RCC 7860 (cell line): Measurements from ENCODE around the gene DRICH1.
"Not testable (repeated sequence)": the region's sequence is repeated elsewhere in the genome, so short reads cannot be mapped to it uniquely, and the experiment has no call there.

Experiments
- DNase-seq: peaks from one replicate; pipeline ENCODE4 v3.0.0-alpha.2; 2015; ENCODE audit warnings: low spot score
- FAIRE-seq: peaks from 2 replicates; lab custom pipeline; 2012; peaks lifted over from hg19 to GRCh38; lab: Jason Lieb, UNC

DRICH1 gene

GRCh38 chr22:23570681-23571080 is 61.4 kb downstream of the DRICH1 start:
- no peak for FAIRE-seq
- DNase-seq, result no peak

GRCh38 chr22:23569716-23570115 is 62.4 kb downstream of the DRICH1 start:
- DNase-seq (no peak), FAIRE-seq (no peak)

GRCh38 chr22:23569291-23569690 is 62.8 kb downstream of the DRICH1 start:
- FAIRE-seq (no peak), DNase-seq (no peak)

GRCh38 chr22:23566705-23567475 is 65.2 kb downstream of the DRICH1 start:
- FAIRE-seq (no peak), DNase-seq (no peak)

- no peak for DNase-seq
Observed at GRCh38 chr22:23565915-23566704, 66.0 kb downstream of the DRICH1 start.

GRCh38 chr22:23565305-23565914 is 66.7 kb downstream of the DRICH1 start:
- FAIRE-seq, result no peak
- DNase-seq, result no peak

More at GRCh38 chr22:23565915-23566704, 66.0 kb downstream of the DRICH1 start:
- no peak for FAIRE-seq

- FAIRE-seq (no peak), DNase-seq (no peak)
Observed at GRCh38 chr22:23564276-23564675, 67.8 kb downstream of the DRICH1 start.

GRCh38 chr22:23563111-23563510 is 69.0 kb downstream of the DRICH1 start:
- FAIRE-seq, result no peak
- DNase-seq, result no peak

- FAIRE-seq, result no peak
Observed at GRCh38 chr22:23562186-23562585, 69.9 kb downstream of the DRICH1 start.

GRCh38 chr22:23561025-23561510 is 71.1 kb downstream of the DRICH1 start:
- not testable (repeated sequence) for DNase-seq, FAIRE-seq

More at GRCh38 chr22:23562186-23562585, 69.9 kb downstream of the DRICH1 start:
- DNase-seq, result no peak

- not testable (repeated sequence) for DNase-seq, FAIRE-seq
Observed at GRCh38 chr22:23560215-23560614, 71.9 kb downstream of the DRICH1 start.
